NCI-H748 (cell line): Measurements from ENCODE around the gene EEPD1.
A peak's percentile ranks its signal among the peaks of the same experiment; 100 is the strongest.
"Not testable (repeated sequence)": the region's sequence is repeated elsewhere in the genome, so short reads cannot be mapped to it uniquely, and the experiment has no call there.

Experiments used
- DNase-seq: peaks from one replicate; lab custom pipeline; 2025; ENCODE audit not compliant: unreplicated experiment; lab: John Stamatoyannopoulos, UW

The EEPD1 gene

DNA sequence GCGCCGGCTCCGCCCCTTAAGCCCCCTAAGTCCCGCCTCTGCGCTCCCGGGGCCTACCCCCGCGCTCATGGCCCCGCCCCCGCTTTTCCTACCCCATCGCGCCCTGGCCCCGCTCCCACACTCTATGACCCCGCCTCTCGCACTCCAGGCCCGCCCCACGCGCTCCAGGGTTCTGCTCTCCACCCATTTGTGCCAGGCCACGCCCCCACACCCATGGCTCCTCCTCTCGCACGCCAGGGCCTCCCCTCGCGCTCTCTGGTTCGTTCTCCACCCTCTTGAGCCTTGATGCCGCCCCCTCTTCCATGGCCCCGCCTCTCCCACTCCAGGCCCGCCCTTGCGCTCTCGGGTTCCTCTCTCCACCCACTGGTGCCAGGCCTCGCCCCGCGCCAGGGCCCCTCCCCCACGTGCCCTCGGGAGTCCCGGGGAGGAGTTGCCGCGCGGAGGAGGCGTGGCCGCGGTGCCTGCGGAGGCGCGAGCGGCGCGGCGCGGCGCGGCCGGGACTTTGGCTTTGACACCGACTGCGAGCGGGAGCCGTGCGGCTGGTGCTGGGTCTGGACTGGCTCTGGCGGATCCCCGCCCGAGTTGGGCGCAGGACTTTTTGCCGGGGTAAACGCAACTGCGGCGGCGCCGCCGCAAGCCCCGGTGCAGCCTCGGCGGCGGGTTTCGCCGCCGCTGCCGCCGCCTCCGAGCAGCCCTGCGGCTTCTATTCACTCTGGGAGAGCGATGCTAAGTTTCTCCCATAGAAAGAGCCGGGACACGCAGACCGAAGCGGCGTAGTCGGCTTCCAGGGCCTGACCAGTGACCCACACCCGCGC lies at the start of gene EEPD1:
Gene EEPD1, plus strand, starts transcription at position 499 of the 815 bp plus-strand sequence. CDS start 1,071 bp downstream, outside the sequence.
- DNase-seq, result peak; percentile 98

DNA sequence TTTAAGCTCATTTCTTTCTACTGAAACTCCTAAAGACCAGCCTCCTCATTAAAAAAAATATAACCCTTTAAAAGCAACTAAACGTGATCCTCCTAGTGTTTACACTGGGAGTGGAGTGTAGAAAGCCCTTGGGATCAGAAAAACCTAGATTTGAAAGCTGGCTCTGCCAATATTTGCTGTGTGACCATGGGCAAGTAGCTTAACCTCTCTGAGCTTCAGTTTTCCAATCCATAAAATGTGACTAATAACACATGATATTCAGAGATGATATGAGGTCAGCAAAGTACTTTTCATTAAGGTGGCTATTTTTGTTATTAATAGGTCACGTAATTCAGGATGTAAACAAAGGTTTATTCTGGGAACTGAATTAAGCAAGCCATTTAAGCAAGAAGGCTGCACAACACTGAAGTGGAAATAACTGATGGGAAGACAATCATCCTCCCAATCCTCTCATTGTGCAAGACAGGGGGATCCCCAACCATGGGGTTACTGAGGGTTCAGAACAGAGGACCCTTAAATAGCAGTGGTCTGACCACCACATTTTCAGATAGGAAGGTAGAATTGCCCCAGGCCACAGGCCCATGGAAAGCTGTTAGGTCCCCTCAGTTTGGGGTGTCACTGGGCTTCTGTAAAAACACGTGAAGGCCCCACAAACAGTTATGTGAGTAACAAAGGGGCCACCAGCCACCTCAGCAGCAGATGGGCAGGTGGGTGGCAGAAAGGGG lies 49.1 kb upstream of the EEPD1 start:
- DNase-seq, result no peak

DNA sequence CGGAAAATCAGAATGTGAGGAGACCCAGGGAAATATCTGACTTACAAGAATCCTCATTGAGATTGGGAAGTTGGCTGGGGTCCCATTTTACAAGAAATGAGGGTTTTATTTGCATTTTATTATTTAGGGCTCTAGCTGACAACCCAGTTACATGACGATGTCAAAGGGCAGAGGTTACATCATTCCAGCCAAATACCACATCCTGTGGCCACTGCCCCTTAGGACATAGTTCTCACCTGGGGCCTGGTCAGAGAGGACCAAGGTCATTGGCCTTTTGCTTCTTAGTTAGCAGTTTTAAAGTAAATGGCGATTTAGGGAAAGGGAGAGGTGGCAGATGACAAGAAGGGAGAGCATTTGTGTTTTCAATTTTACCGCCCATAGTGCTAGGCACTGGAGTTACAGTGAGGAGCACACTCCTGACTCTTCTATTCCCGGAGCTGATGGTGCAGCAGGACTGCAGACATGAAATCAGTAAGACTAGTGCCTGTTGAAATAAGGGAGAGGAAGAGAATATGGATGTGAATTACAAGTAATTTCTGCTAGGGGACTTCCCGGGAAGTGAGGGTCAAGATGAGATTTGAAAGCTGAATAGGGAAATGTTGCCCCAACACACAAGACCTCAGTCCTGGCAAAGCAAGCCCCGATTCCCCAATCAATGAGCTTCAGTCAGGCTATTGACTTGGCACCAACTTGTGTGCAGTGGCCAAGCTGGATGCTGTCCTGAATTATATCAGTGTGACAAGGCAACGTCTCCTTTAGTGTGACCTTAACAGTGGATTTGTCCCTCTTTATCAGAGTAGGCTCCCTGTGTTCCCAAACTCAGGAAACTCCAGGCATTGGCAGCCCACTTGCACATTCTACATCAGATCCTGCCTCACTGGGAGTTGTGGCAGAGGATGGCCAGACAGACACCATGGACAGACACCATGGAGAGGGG lies 45.8 kb upstream of the EEPD1 start:
- DNase-seq, result not testable (repeated sequence)

DNA sequence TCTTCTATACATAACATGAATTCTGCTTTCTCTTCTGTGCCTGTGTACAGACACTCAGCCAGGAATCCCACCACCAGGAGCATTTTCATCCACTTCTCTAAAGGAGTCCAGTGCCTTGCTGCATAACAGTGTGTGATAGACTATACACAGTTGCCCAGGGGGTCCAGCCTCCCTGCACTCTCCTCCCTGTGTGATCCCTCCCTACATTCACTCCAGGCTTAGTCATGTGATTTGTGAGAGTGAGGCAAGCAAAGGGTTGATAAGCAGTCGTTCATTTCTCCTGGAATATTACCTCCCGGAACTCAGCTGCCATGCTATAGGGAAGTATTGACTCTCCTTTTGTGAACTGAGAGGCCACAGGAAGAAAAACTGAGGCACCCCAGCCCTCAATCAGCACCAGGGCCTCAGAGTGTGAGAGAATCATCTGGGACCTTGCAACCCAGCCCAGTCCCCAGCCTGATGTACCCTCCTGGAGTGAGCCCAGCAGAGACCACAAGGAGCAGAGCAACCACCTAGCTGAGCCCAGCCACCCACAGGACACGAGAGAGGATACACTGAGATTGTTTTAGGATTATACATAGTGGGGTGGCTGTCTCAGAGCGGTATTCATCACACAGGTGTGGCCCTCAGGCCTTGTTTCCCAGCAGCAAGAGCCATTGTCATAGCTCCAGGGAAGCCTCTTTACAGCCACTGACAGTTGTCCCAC lies 45.0 kb upstream of the EEPD1 start:
- DNase-seq, result no peak

DNA sequence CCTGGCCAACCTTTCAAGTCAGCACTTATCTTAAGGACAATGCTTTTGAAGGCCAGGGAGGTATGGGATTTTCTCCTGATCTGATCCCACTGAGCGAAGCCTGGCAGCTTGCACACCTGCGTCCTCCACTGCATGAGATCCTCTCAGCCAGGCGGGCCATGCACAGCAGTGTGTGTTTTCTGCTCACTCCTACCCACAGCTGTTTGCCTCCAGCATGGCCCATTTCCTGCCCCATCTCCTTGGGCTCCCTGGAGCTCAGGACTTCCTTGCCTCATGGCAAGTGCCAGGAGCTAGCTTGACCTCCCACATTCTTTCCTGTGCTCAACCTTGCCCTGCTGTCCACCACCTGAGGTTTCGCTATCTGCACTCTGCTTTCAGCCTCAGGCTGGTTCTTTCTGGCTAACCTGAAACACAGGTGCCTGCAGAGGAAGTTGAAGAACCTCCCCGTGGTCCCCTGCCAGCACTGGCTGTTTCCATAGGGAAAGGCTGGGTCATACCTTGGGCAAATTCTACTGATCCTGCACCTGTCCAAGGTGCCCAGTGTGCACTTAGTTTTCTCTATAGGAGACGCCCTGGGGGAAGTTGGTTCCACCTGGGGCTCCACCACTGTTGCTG lies 43.9 kb upstream of the EEPD1 start:
- no peak for DNase-seq

DNA sequence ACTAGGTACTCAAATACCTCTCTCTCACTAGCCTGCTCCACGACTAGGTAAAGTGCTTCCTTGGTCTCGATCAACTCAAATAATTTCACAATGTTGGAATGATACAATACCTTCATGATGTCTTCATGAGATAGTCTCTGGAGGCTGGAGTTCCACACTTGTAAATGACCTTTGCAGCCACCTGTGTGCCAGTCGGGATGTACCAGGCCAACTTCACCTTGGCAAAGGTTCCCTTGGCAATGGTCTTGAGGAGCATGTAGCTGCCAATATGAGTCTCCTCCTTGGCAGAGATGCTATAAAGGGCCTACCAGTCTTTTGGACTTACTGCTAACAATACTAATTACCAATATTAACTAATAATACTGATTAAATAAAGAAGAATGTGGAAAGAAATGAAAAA lies 42.5 kb upstream of the EEPD1 start:
- no peak for DNase-seq

DNA sequence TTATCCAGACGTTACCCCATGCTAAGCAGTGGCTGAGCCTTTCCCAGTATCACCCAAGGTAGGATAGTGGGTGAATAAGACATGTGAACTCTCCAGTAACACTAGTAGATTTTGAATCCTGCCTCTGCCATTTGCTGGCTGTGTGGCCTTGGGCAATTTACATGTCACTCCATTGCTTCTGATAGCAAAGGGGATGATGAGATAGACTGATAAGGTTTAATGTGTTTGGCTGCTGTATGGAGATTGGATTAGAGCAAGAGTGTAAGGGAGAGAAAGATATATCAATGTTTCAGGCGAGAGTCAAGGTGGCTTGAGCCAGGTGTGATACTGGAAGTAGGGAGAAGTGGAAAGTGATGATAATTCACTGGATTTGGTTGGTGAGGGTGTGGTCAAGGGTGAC lies 40.1 kb upstream of the EEPD1 start:
- DNase-seq, result no peak

DNA sequence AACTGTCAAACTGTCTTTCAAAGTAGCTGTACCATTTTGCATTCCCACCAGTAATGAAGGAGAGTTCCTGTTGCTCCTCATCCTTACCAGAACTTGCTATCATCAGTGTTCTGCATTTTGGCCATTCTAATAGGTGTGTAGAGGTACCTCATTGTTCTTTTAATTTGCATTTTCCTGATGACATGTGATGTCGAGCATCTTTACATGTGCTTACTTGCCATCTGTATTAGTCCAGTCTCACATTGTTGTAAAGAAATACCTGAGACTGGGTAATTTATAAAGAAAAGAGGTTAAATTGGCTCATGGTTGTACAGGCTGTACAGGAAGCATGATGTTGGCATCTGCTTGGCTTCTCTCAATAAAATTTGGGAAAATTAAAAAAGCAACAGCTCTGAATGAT lies 38.7 kb upstream of the EEPD1 start:
- DNase-seq, result no peak

DNA sequence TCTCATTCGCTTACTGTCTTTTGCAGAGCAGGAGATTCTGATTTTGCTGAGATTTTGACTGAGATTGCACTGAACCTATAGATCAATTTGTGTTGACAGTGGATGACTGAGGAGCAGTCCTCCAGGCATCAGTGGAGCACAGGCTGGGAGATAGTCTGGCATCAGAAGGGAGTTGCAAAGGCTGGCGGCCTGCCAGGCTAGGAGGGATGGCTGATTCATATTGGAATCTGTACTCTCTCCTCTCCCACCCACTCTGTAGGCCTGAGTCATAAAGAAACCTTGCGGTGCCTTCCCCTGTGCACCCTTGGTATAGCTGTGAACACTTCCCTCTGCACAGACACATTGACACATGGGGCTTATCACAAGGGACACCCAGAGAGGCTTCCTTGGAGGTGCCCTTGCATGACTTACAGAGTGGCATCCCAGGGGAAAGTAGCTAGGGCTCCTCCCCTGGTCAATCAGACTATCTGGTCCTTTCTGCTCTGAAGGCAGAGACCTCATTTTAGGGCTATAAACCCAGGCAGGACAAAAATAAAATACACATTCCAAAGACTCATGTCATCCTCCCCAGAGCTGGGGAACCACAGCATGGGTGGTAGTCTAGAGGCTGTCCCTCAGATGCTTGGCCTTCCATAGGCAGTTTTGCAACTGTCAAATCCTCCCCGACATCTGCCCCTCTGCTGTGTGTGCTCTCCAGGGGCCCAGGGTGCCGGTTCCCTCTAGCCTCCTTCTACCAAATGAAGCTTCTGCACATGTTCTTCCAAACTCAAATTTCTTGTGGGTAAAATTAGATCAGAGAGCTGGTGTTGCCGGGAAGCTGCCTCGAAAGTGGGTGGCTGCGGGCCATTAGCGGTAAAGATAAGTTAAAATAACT lies 37.4 kb upstream of the EEPD1 start:
- DNase-seq, result no peak

DNA sequence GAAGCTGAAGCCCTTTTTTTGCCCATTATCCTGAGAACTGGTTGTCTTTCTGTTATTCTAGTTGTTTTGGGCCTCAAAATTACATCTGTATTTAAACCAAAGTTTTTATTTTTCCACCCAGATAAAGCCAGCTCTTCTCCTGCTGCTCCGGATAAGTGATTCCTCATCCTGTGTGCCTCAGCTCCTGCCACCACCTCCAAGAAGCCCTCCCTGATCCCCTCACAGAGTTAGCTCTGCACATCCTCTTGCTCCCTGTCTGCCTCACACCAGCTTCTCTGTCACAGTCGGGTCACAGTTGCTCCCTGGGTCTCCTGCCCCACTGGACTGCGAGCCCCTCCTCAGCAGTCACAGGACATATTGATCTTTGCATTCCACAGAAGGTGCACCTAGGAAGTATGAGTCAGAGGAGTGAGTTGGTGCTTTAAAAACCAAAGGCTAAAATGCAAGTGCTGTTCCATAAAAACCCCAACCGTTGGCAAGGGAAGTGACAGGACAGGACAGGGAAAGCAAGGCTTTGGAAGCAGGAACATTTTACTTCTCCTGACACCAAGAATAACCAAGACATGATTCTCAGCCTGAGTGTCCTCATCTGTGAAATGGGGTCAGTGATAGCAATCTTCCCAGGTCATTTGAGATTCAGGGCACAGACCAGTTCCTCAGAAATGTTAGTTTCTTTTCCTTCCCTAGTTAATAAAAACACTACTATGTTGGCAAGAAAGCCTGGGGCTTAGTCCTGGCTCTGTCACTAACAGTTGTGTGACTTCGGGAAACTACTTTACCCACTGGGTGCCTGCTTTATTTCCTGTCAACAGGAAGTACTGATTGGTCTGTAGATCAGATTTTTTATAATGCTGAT lies 36.5 kb upstream of the EEPD1 start:
- DNase-seq, result no peak

DNA sequence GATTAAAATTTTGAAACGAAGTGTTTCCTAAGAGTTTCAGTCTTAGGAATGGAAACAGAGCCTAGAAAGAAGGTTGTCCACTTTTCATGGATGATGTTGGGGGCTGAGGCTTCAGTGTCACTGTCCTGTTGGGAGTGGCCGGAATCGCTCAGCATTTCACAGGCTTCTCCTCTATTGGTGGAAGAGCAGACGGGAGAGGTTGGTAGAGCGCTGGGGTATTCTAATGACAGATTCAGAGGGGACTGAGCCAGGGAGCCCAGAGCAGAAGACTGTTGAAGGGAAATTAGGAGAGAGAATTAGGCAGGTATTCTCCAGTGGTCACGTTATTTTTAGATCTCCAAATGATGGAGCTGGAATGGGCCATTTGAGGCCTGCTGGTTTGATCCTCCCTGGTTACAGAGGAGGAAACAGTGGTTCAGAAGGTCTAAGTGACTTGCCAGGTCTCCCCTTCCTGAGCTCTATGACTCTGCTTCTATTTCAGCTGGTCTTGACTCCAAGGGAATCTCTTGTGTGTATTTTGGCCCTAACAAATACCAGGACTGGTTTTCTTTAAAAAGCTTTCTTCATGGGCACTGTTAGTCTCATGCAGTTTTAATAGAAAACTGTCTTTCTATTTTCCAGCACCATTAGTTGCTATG lies 35.7 kb upstream of the EEPD1 start:
- DNase-seq, result no peak

DNA sequence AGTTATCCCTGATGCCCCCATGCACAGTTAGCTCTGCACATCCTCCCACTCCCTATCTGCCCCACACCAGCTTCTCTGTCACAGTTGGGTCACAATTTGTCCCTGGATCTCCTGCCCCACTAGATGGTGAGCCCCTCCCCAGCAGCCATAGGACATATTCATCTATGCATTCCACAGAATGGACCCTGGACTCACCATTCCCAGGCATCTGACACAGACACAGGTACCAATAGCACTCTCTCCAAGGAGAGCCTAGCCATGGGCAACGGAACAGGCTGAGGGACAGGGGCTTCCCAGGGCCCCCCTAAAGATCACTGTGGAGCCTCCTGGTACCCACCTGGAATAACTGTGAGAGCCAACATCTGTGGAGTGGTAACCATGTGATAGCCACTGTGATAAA lies 34.7 kb upstream of the EEPD1 start:
- DNase-seq, result no peak

DNA sequence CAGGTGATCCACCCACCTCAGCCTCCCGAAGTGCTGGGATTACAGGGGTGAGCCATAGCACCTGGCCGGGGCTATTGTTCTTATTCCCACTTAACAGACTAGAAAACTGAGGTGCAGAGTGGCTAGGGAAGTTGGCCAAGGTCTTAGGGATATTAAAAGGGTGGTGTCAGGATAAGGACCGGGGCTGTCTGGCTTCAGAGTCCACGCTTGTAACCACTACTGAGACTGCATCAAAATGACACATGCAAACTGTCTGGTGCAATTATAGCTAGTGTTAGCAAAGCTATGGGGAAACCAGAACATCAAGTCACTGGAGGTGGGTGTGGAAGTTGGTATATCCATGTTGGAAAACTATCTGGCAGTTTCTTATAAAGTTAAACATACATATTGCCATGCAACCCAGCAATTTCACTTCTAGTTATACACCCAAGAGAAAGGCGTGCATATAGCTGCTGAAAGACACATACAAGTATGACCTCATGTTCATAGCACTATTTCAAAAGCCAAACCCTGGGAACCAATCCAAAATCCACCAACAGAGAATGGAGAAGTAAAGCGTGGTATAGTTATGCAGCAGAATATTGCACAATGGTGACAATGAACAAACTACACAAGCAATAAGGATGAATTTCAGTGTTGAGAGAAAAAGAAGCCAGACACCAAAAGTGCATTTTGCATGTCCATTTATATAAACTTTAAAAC lies 33.9 kb upstream of the EEPD1 start:
- no peak for DNase-seq

DNA sequence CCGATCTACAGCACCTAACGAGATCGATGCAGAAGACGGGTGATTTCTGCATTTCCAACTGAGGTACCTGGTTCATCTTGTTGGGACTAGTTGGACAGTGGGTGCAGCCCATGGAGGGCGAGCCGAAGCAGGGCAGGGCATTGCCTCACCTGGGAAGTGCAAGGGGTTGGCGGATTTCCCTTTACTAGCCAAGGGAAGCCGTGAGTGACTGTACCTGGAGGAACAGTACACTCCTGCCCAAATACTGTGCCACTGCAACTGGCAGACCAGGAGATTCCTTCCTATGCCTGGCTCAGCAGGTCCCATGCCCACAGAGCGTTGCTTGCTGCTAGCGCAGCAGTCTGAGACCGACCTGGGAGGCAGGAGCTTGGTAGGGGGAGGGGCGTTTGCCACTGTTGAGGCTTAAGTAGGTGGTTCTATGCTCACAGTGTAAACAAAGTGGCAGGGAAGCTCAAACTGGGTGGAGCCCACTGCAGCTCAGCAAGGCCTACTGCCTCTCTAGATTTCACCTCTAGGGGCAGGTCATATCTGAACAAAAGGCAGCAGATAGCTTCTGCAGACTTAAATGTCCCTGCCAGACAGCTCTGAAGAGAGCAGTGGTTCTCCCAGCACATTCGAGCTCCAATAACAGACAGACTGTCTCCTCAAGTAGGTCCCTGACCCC lies 32.9 kb upstream of the EEPD1 start:
- DNase-seq, result not testable (repeated sequence)

DNA sequence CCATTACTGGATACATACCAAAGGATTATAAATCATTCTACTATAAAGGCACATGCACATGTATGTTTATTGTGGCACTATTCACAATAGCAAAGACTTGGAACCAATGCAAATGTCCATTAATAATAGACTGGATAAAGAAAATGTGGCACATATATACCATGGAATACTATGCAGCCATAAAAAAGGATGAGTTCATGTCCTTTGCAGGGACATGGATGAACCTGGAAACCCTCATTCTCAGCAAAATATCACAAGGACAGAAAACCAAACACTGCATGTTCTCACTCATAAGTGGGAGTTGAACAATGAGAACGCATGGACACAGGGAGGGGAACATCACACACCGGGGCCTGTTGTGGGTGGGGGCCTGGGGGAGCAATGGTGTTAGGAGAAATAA lies 27.4 kb upstream of the EEPD1 start:
- DNase-seq, result not testable (repeated sequence)

DNA sequence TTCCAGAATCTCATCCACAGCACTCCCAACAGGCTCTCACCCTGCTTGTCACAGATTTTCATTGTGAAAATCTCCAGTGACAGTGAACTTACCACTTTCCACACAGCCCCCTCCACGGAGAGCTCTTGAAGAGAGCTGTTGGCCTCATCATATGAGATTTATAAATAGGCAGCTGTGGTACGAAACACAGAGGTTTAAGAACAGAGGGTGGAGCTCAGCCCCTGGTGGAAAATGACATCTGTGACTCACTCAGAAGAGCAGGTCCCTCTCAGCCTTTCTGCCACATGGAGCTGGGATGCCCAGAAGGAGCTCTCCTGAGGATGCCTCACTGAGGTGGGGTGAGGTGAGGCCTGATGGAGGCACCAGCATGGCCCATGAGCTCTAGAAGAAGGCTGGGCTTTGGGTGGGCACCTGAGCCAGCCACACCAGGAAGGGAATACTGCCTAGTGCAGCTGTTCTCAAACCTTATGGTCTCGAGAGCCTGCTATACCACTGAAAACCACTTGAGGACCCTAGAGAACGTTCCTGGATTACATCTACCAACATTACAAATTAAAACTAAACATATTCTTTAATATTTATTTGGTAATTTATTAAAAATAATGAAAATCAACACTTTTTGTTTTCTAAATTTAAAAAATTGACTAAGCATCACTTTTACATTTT lies 25.8 kb upstream of the EEPD1 start:
- DNase-seq, result no peak
